ENCODE results near the gene OR1F1. TPM values are rescaled to one million over a fixed set of nuclear protein-coding genes. Genes with fewer than 3 reads are reported as not detected.

OR1F1 gene
- total RNA-seq, 1 experiment from 2014 or later, result 0.44 TPM

- ChIA-PET POLR2A (interaction anchor here (0.6 to 5.9 kb wide), 2 partner anchors 19 to 1698 kb away, joined by 4 to 46 read pairs; no protein-coding TSS in a partner anchor), CTCF (interaction anchor here (0.7 to 4.7 kb wide), 16 partner anchors 8 to 291 kb away, joined by 3 to 75 read pairs (median 8); partner anchors contain the start of genes NAA60, OR1F1, ZNF213 and ZNF597)
- ATAC-seq, result peak; percentile 21
- no peak for TF ChIP-seq FOXP4 (CRISPR knock-in tag; IDR thresholded peaks at IDR 0.05)
- no peak for TF ChIP-seq USF2 (CRISPR knock-in tag; IDR thresholded peaks at IDR 0.05)
- no peak for TF ChIP-seq SMAD4 (CRISPR knock-in tag; IDR thresholded peaks at IDR 0.05)
- no peak for TF ChIP-seq NR1H2 (CRISPR knock-in tag; IDR thresholded peaks at IDR 0.05)
- TF ChIP-seq NFATC4 (CRISPR knock-in tag; IDR thresholded peaks at IDR 0.05), result no peak
- TF ChIP-seq GABPB1 (CRISPR knock-in tag; IDR thresholded peaks at IDR 0.05), result no peak
- TF ChIP-seq ERG (CRISPR knock-in tag; IDR thresholded peaks at IDR 0.05), result no peak
- TF ChIP-seq KAT7 (CRISPR knock-in tag; IDR thresholded peaks at IDR 0.05; ENCODE audit: borderline replicate concordance), result no peak
- no peak for TF ChIP-seq CDX4 (CRISPR knock-in tag; IDR thresholded peaks at IDR 0.05; ENCODE audit: borderline replicate concordance)
- TF ChIP-seq AFF4 (CRISPR knock-in tag; IDR thresholded peaks at IDR 0.05; ENCODE audit: borderline replicate concordance), result no peak
- TF ChIP-seq RELA (CRISPR knock-in tag; IDR thresholded peaks at IDR 0.05; ENCODE audit: borderline replicate concordance), result no peak
- TF ChIP-seq MXD4 (CRISPR knock-in tag; IDR thresholded peaks at IDR 0.05; ENCODE audit: borderline replicate concordance), result no peak
- TF ChIP-seq RORB (CRISPR knock-in tag; IDR thresholded peaks at IDR 0.05), result peak; percentile 69; the same call in 1 of the 2 replicates
- no peak for TF ChIP-seq ATF1 (CRISPR knock-in tag; IDR thresholded peaks at IDR 0.05)
- TF ChIP-seq OVOL2 (CRISPR knock-in tag; IDR thresholded peaks at IDR 0.05; ENCODE audit: borderline replicate concordance), result no peak
- TF ChIP-seq ZBTB21 (CRISPR knock-in tag; IDR thresholded peaks at IDR 0.05; ENCODE audit: borderline replicate concordance), result no peak
- TF ChIP-seq ZNF138 (CRISPR knock-in tag; conservative IDR thresholded peaks at IDR 0.05), result no peak
- peak; percentile 27; the same call in 1 of the 2 replicates for TF ChIP-seq GTF2I (CRISPR knock-in tag; conservative IDR thresholded peaks at IDR 0.05)
- TF ChIP-seq NR2C2 (CRISPR knock-in tag; IDR thresholded peaks at IDR 0.05), result no peak
- 0 out of 2 replicates have a peak, but pooled peaks have one; percentile 77 for TF ChIP-seq ZNF671 (CRISPR knock-in tag; IDR thresholded peaks at IDR 0.05)
- DNase-seq (ENCODE audit: low spot score), result no peak
- H3K4me3 Mint-ChIP-seq, result peak overlapping the region; percentile 93
- no peaks in the 10 kb centered on the region for H3K9me3 Mint-ChIP-seq
- no peaks in the 10 kb centered on the region for H3K36me3 Mint-ChIP-seq
- H3K27ac Mint-ChIP-seq, result no peak overlapping the region
- H3K4me1 Mint-ChIP-seq, result peaks cover 10% of the 10 kb centered on the region
- peaks cover 48% of the 10 kb centered on the region for H3K27me3 Mint-ChIP-seq (ENCODE audit: low read depth)
These were observed 35.0 kb upstream of the OR1F1 start for GRCh38 chr16:3152991-3153368.

Measured in WTC11 (cell line).